Glutamatergic neuron (in vitro differentiated cells): Measurements from ENCODE around the gene SLF1. TPM values are rescaled to one million over a fixed set of nuclear protein-coding genes. Genes with fewer than 3 reads are reported as not detected.

Source experiments
- DNase-seq: peaks from one replicate; pipeline ENCODE4 v3.0.0; 2022
- H3K27ac Mint-ChIP-seq: one replicate; pipeline ENCODE4 v1.8.0; 2020; ENCODE audit warnings: mild to moderate bottlenecking, mixed read lengths, inconsistent platforms; ENCODE audit not compliant: unreplicated experiment
- H3K27me3 Mint-ChIP-seq: one replicate; pipeline ENCODE4 v1.8.0; 2020; ENCODE audit warnings: mild to moderate bottlenecking, moderate library complexity, mixed read lengths, inconsistent platforms; ENCODE audit not compliant: unreplicated experiment
- H3K36me3 Mint-ChIP-seq: one replicate; pipeline ENCODE4 v1.8.0; 2020; ENCODE audit warnings: mild to moderate bottlenecking, mixed read lengths, inconsistent platforms; ENCODE audit not compliant: unreplicated experiment
- H3K4me1 Mint-ChIP-seq: one replicate; pipeline ENCODE4 v1.8.0; 2020; ENCODE audit warnings: mild to moderate bottlenecking, low read depth, mixed read lengths, inconsistent platforms; ENCODE audit not compliant: unreplicated experiment
- H3K4me3 Mint-ChIP-seq: one replicate; pipeline ENCODE4 v1.8.0; 2020; ENCODE audit warnings: mild to moderate bottlenecking, mixed read lengths, inconsistent platforms; ENCODE audit not compliant: unreplicated experiment
- H3K9me3 Mint-ChIP-seq: one replicate; pipeline ENCODE4 v1.8.0; 2020; ENCODE audit warnings: mild to moderate bottlenecking, moderate library complexity, mixed read lengths, inconsistent platforms; ENCODE audit not compliant: unreplicated experiment
- total RNA-seq: library from RNA; stranded (reverse); fragmentation: NEBNext Ultra II Directional; extraction: Animal tissue kit (Norgen Biotek cat#: 25700); gene quantifications from one replicate; pipeline ENCODE4 v1.2.1, GENCODE V29; 2021; ENCODE audit not compliant: unreplicated experiment
- TF ChIP-seq, protein P1 (sequence below): fragments of 200-600 bp; sonication (generic); IDR thresholded peaks from one replicate; pipeline ENCODE4 v1.5.0; 2021; ENCODE audit not compliant: partially characterized antibody, unreplicated experiment

Gene SLF1
- total RNA-seq, 1 donor from 2014 or later: 2.6 TPM

DNA sequence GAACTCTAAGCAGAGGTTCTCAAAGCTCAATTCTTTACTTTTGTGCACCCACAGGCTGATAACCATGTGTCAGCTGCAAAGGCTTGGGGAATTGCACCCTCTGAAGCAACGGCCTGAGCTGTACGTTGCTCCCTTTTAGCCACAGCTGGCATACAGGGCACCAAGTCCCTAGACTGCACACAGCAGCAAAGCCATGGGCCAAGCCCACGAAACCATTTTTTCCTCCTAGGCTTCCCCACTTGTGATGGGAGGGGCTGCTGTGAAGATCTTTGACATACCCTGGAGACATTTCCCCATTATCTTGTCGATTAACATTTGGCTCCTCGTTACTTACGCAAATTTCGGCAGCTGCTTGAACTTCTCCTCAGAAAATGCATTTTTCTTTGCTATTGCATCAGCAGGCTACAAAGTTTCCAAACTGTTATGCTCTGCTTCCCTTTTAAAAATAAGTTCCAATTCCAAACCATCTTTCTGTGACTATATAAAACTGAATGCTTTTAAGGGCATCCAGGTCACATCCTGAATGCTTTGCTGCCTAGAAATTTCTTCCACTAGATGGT is 23.1 kb upstream of the SLF1 start:
- H3K9me3 Mint-ChIP-seq: no peaks in the 10 kb centered on the region
- H3K27me3 Mint-ChIP-seq: no peaks in the 10 kb centered on the region
- H3K27ac Mint-ChIP-seq: no peak overlapping the region
- no peak overlapping the region for H3K4me3 Mint-ChIP-seq
- DNase-seq: no peak
- TF ChIP-seq, protein P1, sequence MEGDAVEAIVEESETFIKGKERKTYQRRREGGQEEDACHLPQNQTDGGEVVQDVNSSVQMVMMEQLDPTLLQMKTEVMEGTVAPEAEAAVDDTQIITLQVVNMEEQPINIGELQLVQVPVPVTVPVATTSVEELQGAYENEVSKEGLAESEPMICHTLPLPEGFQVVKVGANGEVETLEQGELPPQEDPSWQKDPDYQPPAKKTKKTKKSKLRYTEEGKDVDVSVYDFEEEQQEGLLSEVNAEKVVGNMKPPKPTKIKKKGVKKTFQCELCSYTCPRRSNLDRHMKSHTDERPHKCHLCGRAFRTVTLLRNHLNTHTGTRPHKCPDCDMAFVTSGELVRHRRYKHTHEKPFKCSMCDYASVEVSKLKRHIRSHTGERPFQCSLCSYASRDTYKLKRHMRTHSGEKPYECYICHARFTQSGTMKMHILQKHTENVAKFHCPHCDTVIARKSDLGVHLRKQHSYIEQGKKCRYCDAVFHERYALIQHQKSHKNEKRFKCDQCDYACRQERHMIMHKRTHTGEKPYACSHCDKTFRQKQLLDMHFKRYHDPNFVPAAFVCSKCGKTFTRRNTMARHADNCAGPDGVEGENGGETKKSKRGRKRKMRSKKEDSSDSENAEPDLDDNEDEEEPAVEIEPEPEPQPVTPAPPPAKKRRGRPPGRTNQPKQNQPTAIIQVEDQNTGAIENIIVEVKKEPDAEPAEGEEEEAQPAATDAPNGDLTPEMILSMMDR: no peak
- H3K4me1 Mint-ChIP-seq: no peaks in the 10 kb centered on the region
- H3K36me3 Mint-ChIP-seq: no peaks in the 10 kb centered on the region

DNA sequence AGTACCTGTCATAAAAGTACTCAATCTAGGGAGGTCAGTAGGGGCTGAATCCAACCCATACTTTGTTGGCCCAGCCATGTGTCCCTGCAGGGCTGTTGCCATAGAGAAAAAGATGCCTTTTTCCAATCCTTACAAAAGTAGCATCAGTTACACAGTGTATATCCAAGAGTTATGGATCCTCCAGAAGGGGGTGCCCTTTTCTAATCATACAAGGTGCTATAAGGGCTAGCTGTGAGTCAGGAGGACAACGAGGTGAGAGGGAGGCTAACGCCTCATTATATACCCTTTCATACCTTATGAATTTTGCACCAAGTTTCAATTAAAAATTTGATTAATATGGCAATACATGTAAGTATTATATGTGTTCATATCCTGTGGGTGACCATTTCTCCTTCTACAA is 4.9 kb upstream of the SLF1 start:
- no peaks in the 10 kb centered on the region for H3K36me3 Mint-ChIP-seq
- H3K27ac Mint-ChIP-seq: no peak overlapping the region
- no peak overlapping the region for H3K4me3 Mint-ChIP-seq
- H3K4me1 Mint-ChIP-seq: peaks cover 4% of the 10 kb centered on the region
- no peaks in the 10 kb centered on the region for H3K9me3 Mint-ChIP-seq
- DNase-seq: no peak
- TF ChIP-seq, protein P1: peak; percentile 23
- no peaks in the 10 kb centered on the region for H3K27me3 Mint-ChIP-seq

DNA sequence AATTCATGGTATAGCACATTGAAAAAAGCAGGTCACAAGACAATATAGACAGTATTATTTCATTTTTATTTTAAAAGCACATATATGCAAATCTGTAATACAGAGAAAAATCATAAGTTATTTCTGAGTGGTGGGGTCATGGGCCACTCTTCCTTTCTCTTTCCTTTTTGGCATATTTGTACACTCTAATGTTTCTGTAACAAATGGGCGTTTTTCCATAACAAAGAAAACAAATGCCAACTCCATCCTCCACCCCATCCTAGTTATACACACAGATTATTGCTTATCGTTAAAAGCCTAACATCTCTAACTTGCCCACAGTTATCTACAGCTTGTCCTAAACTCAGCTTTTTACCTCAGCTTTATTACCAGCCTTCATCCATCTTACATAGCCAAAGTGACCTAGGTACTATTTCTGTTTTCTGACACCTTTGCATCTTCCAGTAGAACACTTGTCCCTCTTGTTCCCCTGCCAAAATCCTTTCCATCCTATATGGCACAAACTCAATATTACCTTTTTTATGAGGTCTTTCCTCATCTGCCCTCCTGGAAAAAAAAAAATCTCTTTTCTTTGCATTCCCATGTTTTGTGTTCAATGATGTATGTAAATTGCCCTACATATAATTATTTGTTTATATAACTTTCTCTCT is 4.2 kb upstream of the SLF1 start:
- no peak for DNase-seq
- TF ChIP-seq, protein P1: no peak
- H3K9me3 Mint-ChIP-seq: no peaks in the 10 kb centered on the region
- H3K36me3 Mint-ChIP-seq: no peaks in the 10 kb centered on the region
- H3K4me3 Mint-ChIP-seq: no peak overlapping the region
- peaks cover 6% of the 10 kb centered on the region for H3K4me1 Mint-ChIP-seq
- peaks cover 3% of the 10 kb centered on the region for H3K27me3 Mint-ChIP-seq
- H3K27ac Mint-ChIP-seq: no peak overlapping the region

DNA sequence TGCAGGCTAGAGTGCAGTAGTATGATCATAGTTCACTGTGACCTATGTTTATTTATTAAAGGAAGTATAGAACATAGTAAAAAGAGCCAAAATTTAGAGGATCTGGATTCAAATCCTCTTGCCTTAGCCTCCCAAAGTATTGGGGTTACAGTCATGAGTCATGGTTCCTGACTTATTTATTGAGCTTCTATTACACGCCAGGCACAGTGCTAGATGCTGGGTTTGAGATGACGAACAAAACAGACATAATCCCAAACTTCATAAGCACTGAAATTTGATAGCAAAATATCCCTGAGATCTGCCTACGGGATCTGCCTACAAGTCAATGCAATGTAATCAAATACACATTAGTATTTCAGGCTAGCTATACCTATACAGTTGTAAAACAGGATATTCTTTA is 2.6 kb upstream of the SLF1 start:
- no peak for DNase-seq
- Mint-ChIP-seq H3K36me3 (no peaks in the 10 kb centered on the region), H3K4me3 (no peak overlapping the region), H3K27ac (no peak overlapping the region), H3K9me3 (no peaks in the 10 kb centered on the region), H3K27me3 (peaks cover 5% of the 10 kb centered on the region), H3K4me1 (peaks cover 9% of the 10 kb centered on the region)
- TF ChIP-seq, protein P1: no peak

DNA sequence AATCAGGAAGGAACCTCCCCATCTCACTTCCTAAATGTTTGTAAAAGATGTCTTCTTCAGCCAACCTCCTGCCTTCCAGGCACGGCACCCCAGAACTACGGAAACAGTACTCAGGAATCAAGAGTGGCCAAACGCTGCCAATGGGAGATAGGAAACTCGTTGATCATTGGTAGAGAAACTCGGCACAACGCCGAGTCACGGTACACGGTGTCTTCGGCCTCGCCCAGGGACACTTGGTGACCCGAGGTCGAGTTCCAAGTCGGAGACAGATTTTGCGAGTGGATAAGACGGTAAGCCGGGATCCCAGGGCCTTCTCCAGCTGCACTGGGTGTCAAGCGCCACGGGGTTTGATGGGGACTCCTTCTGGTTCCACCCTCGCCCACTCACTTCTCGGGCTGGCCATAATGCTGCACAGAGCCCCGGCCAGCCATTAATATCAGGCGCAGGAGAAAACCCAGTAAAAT is 408 bp upstream of the SLF1 start:
- Mint-ChIP-seq H3K9me3 (no peaks in the 10 kb centered on the region), H3K27ac (peak overlapping the region; percentile 67), H3K4me3 (peak overlapping the region; percentile 95), H3K27me3 (peaks cover 5% of the 10 kb centered on the region), H3K36me3 (no peaks in the 10 kb centered on the region), H3K4me1 (peaks cover 9% of the 10 kb centered on the region)
- DNase-seq: no peak
- TF ChIP-seq, protein P1: no peak
